ENCODE data around the gene COG5. TPM values are rescaled to one million over a fixed set of nuclear protein-coding genes. Genes with fewer than 3 reads are reported as not detected.

The COG5 gene
- total RNA-seq, 1 experiment from 2014 or later, result 20.2 TPM

DNA sequence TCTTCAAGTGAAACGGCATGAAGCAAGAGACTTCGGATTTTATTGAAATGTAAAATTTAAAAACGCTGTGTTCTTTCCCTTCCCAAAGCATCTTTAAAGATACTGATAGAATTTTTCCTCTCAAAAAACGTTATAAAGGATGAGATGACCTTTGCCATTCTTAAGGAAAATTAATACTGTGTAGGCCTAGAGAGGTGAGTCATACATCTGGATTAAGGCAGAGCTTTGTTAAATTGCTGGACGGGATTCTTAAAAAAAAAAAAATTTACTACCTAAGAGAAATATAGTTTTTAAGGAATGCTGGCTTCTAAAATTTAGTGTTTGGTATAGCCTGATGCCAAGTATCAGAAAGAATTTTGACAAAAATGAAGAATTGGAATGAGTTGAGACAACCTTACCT is 401.2 kb downstream of the COG5 start:
- no peak overlapping the region for H2BK12ac ChIP-seq (ENCODE audit: insufficient read length, low read depth, low read length)
- Mint-ChIP-seq H3K36me3 (ENCODE audit: insufficient read depth in 1 of 3, low read depth in 3 of 3) (0 out of 7 replicates have a peak, but pooled peaks cover 0 to 1% (median 0%) of the 10 kb centered on the region in 3 experiments), H3K27me3 (ENCODE audit: low read depth) (no peaks in the 10 kb centered on the region), H3K4me3 (no peak overlapping the region), H3K9me3 (no peaks in the 10 kb centered on the region), H3K27ac (no peak overlapping the region), H3K4me1 (peaks cover 11 to 17% of the 10 kb centered on the region in 2 experiments; a peak in 3 of 4 replicates)
- DNase-seq, result no peak
- H3K79me1 ChIP-seq (ENCODE audit: insufficient read depth, low read depth, low read length, poor library complexity, severe bottlenecking), result no peaks in the 10 kb centered on the region
- no peak overlapping the region for H3K27ac ChIP-seq (ENCODE audit: insufficient read length, low read depth, low read length)
- H3K23me2 ChIP-seq (ENCODE audit: insufficient read length, low read depth, low read length, poor library complexity, severe bottlenecking), result no peaks in the 10 kb centered on the region
- no peaks in the 10 kb centered on the region for H3K4me1 ChIP-seq (ENCODE audit: insufficient read depth, low read length)
- H3K9ac ChIP-seq (ENCODE audit: extremely low read depth, insufficient read length, low read length), result no peak overlapping the region
- no peak overlapping the region for H2AFZ ChIP-seq (ENCODE audit: low read length)
- no peak overlapping the region for H2BK120ac ChIP-seq (ENCODE audit: low read depth, low read length, poor library complexity, severe bottlenecking)
- no peak overlapping the region for H3K23ac ChIP-seq (ENCODE audit: insufficient read length, low read depth, low read length)
- TF ChIP-seq, protein P1, sequence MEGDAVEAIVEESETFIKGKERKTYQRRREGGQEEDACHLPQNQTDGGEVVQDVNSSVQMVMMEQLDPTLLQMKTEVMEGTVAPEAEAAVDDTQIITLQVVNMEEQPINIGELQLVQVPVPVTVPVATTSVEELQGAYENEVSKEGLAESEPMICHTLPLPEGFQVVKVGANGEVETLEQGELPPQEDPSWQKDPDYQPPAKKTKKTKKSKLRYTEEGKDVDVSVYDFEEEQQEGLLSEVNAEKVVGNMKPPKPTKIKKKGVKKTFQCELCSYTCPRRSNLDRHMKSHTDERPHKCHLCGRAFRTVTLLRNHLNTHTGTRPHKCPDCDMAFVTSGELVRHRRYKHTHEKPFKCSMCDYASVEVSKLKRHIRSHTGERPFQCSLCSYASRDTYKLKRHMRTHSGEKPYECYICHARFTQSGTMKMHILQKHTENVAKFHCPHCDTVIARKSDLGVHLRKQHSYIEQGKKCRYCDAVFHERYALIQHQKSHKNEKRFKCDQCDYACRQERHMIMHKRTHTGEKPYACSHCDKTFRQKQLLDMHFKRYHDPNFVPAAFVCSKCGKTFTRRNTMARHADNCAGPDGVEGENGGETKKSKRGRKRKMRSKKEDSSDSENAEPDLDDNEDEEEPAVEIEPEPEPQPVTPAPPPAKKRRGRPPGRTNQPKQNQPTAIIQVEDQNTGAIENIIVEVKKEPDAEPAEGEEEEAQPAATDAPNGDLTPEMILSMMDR (conservative IDR thresholded peaks at IDR 0.05), result no peak
- no peak overlapping the region for H2AK5ac ChIP-seq (ENCODE audit: insufficient read length, low read length)
- no peak overlapping the region for H2BK20ac ChIP-seq (ENCODE audit: low read depth, low read length, poor library complexity, severe bottlenecking)
- no peaks in the 10 kb centered on the region for H3K79me2 ChIP-seq (ENCODE audit: insufficient read depth, low read length)
- H3T11ph ChIP-seq (ENCODE audit: low read length), result no peak overlapping the region
- no peaks in the 10 kb centered on the region for H3K9me3 ChIP-seq (ENCODE audit: control insufficient read depth, low read depth, low read length)
- H3K4me2 ChIP-seq (ENCODE audit: insufficient read depth, insufficient read length, low read length), result no peak overlapping the region
- no CpG with 5 or more reads among the region's 5 CpGs for WGBS (ENCODE audit: extremely low coverage, insufficient read length, low lambda C conversion rate)
- H3K56ac ChIP-seq (ENCODE audit: insufficient read length, low read depth, low read length), result no peak overlapping the region
- no peak overlapping the region for H3K14ac ChIP-seq (ENCODE audit: insufficient read depth, low read length)
- no peaks in the 10 kb centered on the region for H4K20me1 ChIP-seq (ENCODE audit: control insufficient read depth, insufficient read depth, insufficient read length)
- no peak overlapping the region for H4K8ac ChIP-seq (replicated peaks; ENCODE audit: insufficient read length, low read depth, low read length)
- no peak overlapping the region for H2BK5ac ChIP-seq (ENCODE audit: insufficient read length, low read length)
- H3K4ac ChIP-seq (ENCODE audit: low read depth, low read length), result no peak overlapping the region
- no peak overlapping the region for H3K18ac ChIP-seq (ENCODE audit: insufficient read length, low read depth, low read length)
- no peak overlapping the region for H4K5ac ChIP-seq (ENCODE audit: insufficient read length, low read depth, low read length)
- H3K27me3 ChIP-seq (ENCODE audit: insufficient read depth, low read length), result no peaks in the 10 kb centered on the region
- H4K91ac ChIP-seq (ENCODE audit: insufficient read length, low read depth, low read length), result no peak overlapping the region
- no peak overlapping the region for H2BK15ac ChIP-seq (ENCODE audit: low read depth, low read length)

All from H9 (cell line).